Astrocyte (in vitro differentiated cells and primary cell): ENCODE data around the gene WDR37.

Source experiments
- EZH2 ChIP-seq: IDR thresholded peaks from 2 replicates; pipeline ENCODE4 v1.6.1; 2012; ENCODE audit warnings: mild to moderate bottlenecking, low read length, inconsistent platforms; ENCODE audit not compliant: insufficient read depth
- TF ChIP-seq, protein P1 (sequence below): IDR thresholded peaks from 2 replicates; pipeline ENCODE4 v1.5.1; 2011; ENCODE audit warnings: low read depth, mild to moderate bottlenecking, inconsistent platforms, low read length, moderate library complexity; ENCODE audit not compliant: insufficient read depth

DNA sequence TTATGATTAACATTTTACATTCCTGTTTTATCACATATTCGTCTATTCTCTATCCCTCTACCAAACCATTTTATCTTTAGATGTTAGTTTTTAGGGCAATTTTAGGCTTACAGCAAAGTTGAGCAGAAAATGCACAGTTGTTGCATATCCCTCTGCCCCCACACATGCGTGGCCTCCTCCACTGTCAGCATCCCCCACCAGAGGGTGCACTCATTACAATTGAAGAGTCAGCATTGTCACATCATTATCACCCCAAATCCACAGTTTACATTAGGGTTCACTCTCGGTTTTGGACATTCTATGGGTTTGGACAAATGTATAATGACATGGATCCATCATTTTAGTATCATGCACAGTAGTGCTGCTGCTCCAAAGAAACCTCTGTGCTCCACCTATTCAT lies 86.4 kb downstream of the WDR37 start:
- TF ChIP-seq, protein P1, sequence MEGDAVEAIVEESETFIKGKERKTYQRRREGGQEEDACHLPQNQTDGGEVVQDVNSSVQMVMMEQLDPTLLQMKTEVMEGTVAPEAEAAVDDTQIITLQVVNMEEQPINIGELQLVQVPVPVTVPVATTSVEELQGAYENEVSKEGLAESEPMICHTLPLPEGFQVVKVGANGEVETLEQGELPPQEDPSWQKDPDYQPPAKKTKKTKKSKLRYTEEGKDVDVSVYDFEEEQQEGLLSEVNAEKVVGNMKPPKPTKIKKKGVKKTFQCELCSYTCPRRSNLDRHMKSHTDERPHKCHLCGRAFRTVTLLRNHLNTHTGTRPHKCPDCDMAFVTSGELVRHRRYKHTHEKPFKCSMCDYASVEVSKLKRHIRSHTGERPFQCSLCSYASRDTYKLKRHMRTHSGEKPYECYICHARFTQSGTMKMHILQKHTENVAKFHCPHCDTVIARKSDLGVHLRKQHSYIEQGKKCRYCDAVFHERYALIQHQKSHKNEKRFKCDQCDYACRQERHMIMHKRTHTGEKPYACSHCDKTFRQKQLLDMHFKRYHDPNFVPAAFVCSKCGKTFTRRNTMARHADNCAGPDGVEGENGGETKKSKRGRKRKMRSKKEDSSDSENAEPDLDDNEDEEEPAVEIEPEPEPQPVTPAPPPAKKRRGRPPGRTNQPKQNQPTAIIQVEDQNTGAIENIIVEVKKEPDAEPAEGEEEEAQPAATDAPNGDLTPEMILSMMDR: no peak
- TF ChIP-seq EZH2: no peak
